Nephron (organoid): ENCODE measurements around the gene ZMYND8.

Experiments
- H3K27ac Mint-ChIP-seq, 3 experiments: 2 replicates each; pipeline ENCODE4 v1.8.0; 2020; ENCODE audit warnings: mixed read lengths in 3 of 3, mild to moderate bottlenecking in 2 of 3, moderate library complexity in 1 of 3
- H3K27me3 Mint-ChIP-seq: 2 replicates; pipeline ENCODE4 v1.8.0; 2021; ENCODE audit warnings: low read depth, mild to moderate bottlenecking, moderate library complexity, mixed read lengths
- H3K36me3 Mint-ChIP-seq: 2 replicates; pipeline ENCODE4 v1.8.0; 2020; ENCODE audit warnings: low read depth, mixed read lengths
- H3K4me1 Mint-ChIP-seq: 2 replicates; pipeline ENCODE4 v1.8.0; 2020; ENCODE audit warnings: mixed read lengths
- H3K4me3 Mint-ChIP-seq, 3 experiments: 2 replicates each; pipeline ENCODE4 v1.8.0; 2020; ENCODE audit warnings: mild to moderate bottlenecking in 3 of 3, mixed read lengths in 3 of 3, moderate library complexity in 2 of 3
- H3K9me3 Mint-ChIP-seq: 2 replicates; pipeline ENCODE4 v1.8.0; 2020; ENCODE audit warnings: mixed read lengths
- CTCF ChIP-seq, 3 experiments: fragments of 200-600 bp; sonication (generic); IDR thresholded peaks; one replicate each; pipeline ENCODE4 v1.5.0; 2021; ENCODE audit warnings: antibody characterized with exemption in 3 of 3; ENCODE audit not compliant: unreplicated experiment in 3 of 3

Gene ZMYND8

GRCh38 chr20:47362361-47363219 is 6.1 kb upstream of the ZMYND8 start:
- Mint-ChIP-seq H3K4me1 (peaks cover 50% of the 10 kb centered on the region), H3K9me3 (no peaks in the 10 kb centered on the region), H3K27ac (peak overlapping the region; percentile 79 to 97 (median 90)), H3K36me3 (no peaks in the 10 kb centered on the region), H3K4me3 (peak overlapping the region in 2 of 3 experiments; percentile 2 to 13), H3K27me3 (peaks cover 9% of the 10 kb centered on the region)
- no peak for TF ChIP-seq CTCF (IDR thresholded peaks at IDR 0.05; ENCODE audit: unreplicated experiment in 3 of 3)

- no peak overlapping the region for H3K27ac Mint-ChIP-seq
- H3K27me3 Mint-ChIP-seq = no peaks in the 10 kb centered on the region
- peak overlapping the region; percentile 40 to 63 (median 56) for H3K4me3 Mint-ChIP-seq
- no peaks in the 10 kb centered on the region for H3K9me3 Mint-ChIP-seq
- no peak for TF ChIP-seq CTCF (IDR thresholded peaks at IDR 0.05; ENCODE audit: unreplicated experiment in 3 of 3)
- H3K36me3 Mint-ChIP-seq = no peaks in the 10 kb centered on the region
- peaks cover 55% of the 10 kb centered on the region for H3K4me1 Mint-ChIP-seq
Observed at GRCh38 chr20:47361057-47361915, 4.8 kb upstream of the ZMYND8 start.

- H3K27ac Mint-ChIP-seq = no peak overlapping the region
- no peaks in the 10 kb centered on the region for H3K36me3 Mint-ChIP-seq
- H3K4me3 Mint-ChIP-seq = peak overlapping the region; percentile 40 to 61 (median 56)
- H3K27me3 Mint-ChIP-seq = no peaks in the 10 kb centered on the region
- H3K4me1 Mint-ChIP-seq = peaks cover 55% of the 10 kb centered on the region
- no peaks in the 10 kb centered on the region for H3K9me3 Mint-ChIP-seq
- TF ChIP-seq CTCF (IDR thresholded peaks at IDR 0.05; ENCODE audit: unreplicated experiment in 3 of 3) = no peak
Observed at GRCh38 chr20:47360297-47361056, 4.0 kb upstream of the ZMYND8 start.

GRCh38 chr20:47359530-47360296 is 3.2 kb upstream of the ZMYND8 start:
- H3K27ac Mint-ChIP-seq = no peak overlapping the region
- H3K9me3 Mint-ChIP-seq = no peaks in the 10 kb centered on the region
- no peak for TF ChIP-seq CTCF (IDR thresholded peaks at IDR 0.05; ENCODE audit: unreplicated experiment in 3 of 3)
- no peaks in the 10 kb centered on the region for H3K36me3 Mint-ChIP-seq
- peaks cover 55% of the 10 kb centered on the region for H3K4me1 Mint-ChIP-seq
- H3K27me3 Mint-ChIP-seq = no peaks in the 10 kb centered on the region
- peak overlapping the region in 2 of 3 experiments; percentile 35 to 61 for H3K4me3 Mint-ChIP-seq
